Ovary (tissue), 9 donors: ENCODE results near the gene ELAC2. TPM values are rescaled to one million over a fixed set of nuclear protein-coding genes. Genes with fewer than 3 reads are reported as not detected.

Experiments used
- DNase-seq, 5 donors: peaks; one replicate each; pipeline ENCODE4 v3.0.0-alpha.2; 2019 to 2020
- H3K27ac ChIP-seq, 2 donors: fragments of 200-600 bp; one replicate each; pipeline versions ENCODE4 v1.5.1 to v1.8.0; 2019 to 2022
- H3K27me3 ChIP-seq: fragments of 200-600 bp; one replicate; pipeline ENCODE4 v1.8.0; 2022
- H3K36me3 ChIP-seq: fragments of 200-600 bp; sonication (generic); one replicate; pipeline ENCODE4 v1.5.1; 2019
- H3K4me1 ChIP-seq: one replicate; pipeline ENCODE4 v1.8.1; 2013; ENCODE audit warnings: mild to moderate bottlenecking, moderate library complexity; ENCODE audit not compliant: insufficient read depth
- H3K4me3 ChIP-seq: fragments of 200-600 bp; sonication (generic); one replicate; pipeline ENCODE4 v1.5.1; 2017
- H3K9me3 ChIP-seq, 2 donors: fragments of 200-600 bp in 1 of 2; sonication (generic) in 1 of 2; one replicate each; pipeline versions ENCODE4 v1.5.1 to v1.8.1; 2013 to 2019; ENCODE audit warnings: mild to moderate bottlenecking in 1 of 2, moderate library complexity in 1 of 2
- CTCF ChIP-seq, 3 donors: fragments of 450-650 bp in 2 of 3; fragments of 200-600 bp in 1 of 3; IDR thresholded peaks; one replicate each; pipeline versions ENCODE4 v1.5.1 to v1.8.0; 2016 to 2022; ENCODE audit warnings: antibody characterized with exemption in 3 of 3, mild to moderate bottlenecking in 1 of 3
- EP300 ChIP-seq: sonication (generic); formaldehyde crosslinking; IDR thresholded peaks from one replicate; pipeline ENCODE4 v1.6.1; 2017; ENCODE audit warnings: antibody characterized with exemption
- POLR2A ChIP-seq: fragments of 450-650 bp; IDR thresholded peaks from one replicate; pipeline ENCODE4 v1.6.1; 2017; ENCODE audit warnings: antibody characterized with exemption, mild to moderate bottlenecking, moderate library complexity
- WGBS, 3 donors: extraction: QIAGEN DNeasy Blood & Tissue Kit in 1 of 3; methylation state at CpG; one replicate each; pipeline versions ENCODE4 v1.1.5 to v1.1.7; 2013 to 2017; 5-methylcytosine and 5-hydroxymethylcytosine counted together
- intact Hi-C, 4 donors: fragments of 100-400 bp; cut with DNase I; formaldehyde crosslinking; loops; one replicate each; pipeline versions ENCODE4 v1.11.0 to v1.15.1; 2022 to 2023
- polyA plus RNA-seq, 2 donors: library from polyadenylated mRNA; stranded (reverse); fragments of 200-250 nt in 1 of 2; fragments of 350-450 nt in 1 of 2; fragmentation: Illumina TruSeq in 1 of 2; extraction: RNeasy Lipid Tissue Mini Kit (QIAGEN cat#74804) in 1 of 2; gene quantifications; one replicate each; pipeline ENCODE4 v1.2.3, GENCODE V29; 2013 to 2014
- total RNA-seq, 7 donors: library from RNA; depleted of rRNA in 2 of 7; stranded (reverse); fragments of >200 nt in 2 of 7; fragmentation: NEBNext Ultra II Directional in 3 of 7; extraction: Animal tissue kit (Norgen Biotek cat#: 25700) in 3 of 7; gene quantifications; one replicate each; pipeline versions ENCODE4 v1.1.0 to v1.2.4, GENCODE V29; 2016 to 2023
- donor health status: DM: no; HTN: no; CAD: no; lungs with moderate emphysema.
- donor health status: DM: no; HTN: no; CAD: no.
- donor health status: Bipolar disorder and iron deficiency.
- donor health status: DM: yes; HTN: yes; CAD: no.
- donor health status: DM: no; HTN: no; CAD: no.
- donor health status: DM: yes; HTN: yes; CAD: no.

Gene ELAC2
- total and polyA plus RNA-seq, 9 donors: 24.5 to 83.2 (median 38.4) TPM

GRCh38 chr17:12995106-12995895, 22.5 kb downstream of the ELAC2 start:
- DNase-seq: no peak
- no peak for TF ChIP-seq EP300
- TF ChIP-seq CTCF (IDR thresholded peaks at IDR 0.05): no peak
- TF ChIP-seq POLR2A: no peak
- no peak overlapping the region for H3K4me3 ChIP-seq
- no peaks in the 10 kb centered on the region for H3K36me3 ChIP-seq
- intact Hi-C loops: no loop called here
- H3K27ac ChIP-seq: no peak overlapping the region
- no peaks in the 10 kb centered on the region for H3K9me3 ChIP-seq
- H3K4me1 ChIP-seq: no peaks in the 10 kb centered on the region
- no peaks in the 10 kb centered on the region for H3K27me3 ChIP-seq
- 90 to 93% (median 92%) methylated on average over 11 of the region's 11 CpGs for WGBS, 3 donors

GRCh38 chr17:12994341-12995074, 23.3 kb downstream of the ELAC2 start:
- Histone ChIP-seq H3K27ac (no peak overlapping the region), H3K9me3 (no peaks in the 10 kb centered on the region), H3K4me3 (no peak overlapping the region), H3K27me3 (no peaks in the 10 kb centered on the region), H3K4me1 (no peaks in the 10 kb centered on the region), H3K36me3 (no peaks in the 10 kb centered on the region)
- no peak for DNase-seq
- 84 to 89% (median 87%) methylated on average over 19 of the region's 19 CpGs for whole genome bisulfite sequencing, 3 donors
- no peak for TF ChIP-seq EP300
- no peak for TF ChIP-seq CTCF (IDR thresholded peaks at IDR 0.05)
- TF ChIP-seq POLR2A: no peak
- intact Hi-C loops: no loop called here

GRCh38 chr17:12993631-12994030, 24.2 kb downstream of the ELAC2 start:
- no peaks in the 10 kb centered on the region for H3K4me1 ChIP-seq
- no peak for TF ChIP-seq POLR2A
- TF ChIP-seq EP300: no peak
- TF ChIP-seq CTCF (IDR thresholded peaks at IDR 0.05): no peak
- H3K27me3 ChIP-seq: no peaks in the 10 kb centered on the region
- H3K4me3 ChIP-seq: no peak overlapping the region
- intact Hi-C loops: no loop called here
- no peak overlapping the region for H3K27ac ChIP-seq
- DNase-seq: no peak
- WGBS, 3 donors: 87 to 94% (median 89%) methylated on average over 14 of the region's 14 CpGs
- H3K9me3 ChIP-seq: no peaks in the 10 kb centered on the region
- no peaks in the 10 kb centered on the region for H3K36me3 ChIP-seq

- no peak overlapping the region for H3K27ac ChIP-seq
- WGBS, 3 donors: 92 to 94% (median 92%) methylated on average over 14 of the region's 14 CpGs
- TF ChIP-seq POLR2A (no peak), EP300 (no peak), CTCF (IDR thresholded peaks at IDR 0.05) (no peak)
- H3K9me3 ChIP-seq: no peaks in the 10 kb centered on the region
- H3K4me1 ChIP-seq: no peaks in the 10 kb centered on the region
- DNase-seq: no peak
- H3K36me3 ChIP-seq: no peaks in the 10 kb centered on the region
- no peaks in the 10 kb centered on the region for H3K27me3 ChIP-seq
- no peak overlapping the region for H3K4me3 ChIP-seq
- intact Hi-C loops: no loop called here
Measured at GRCh38 chr17:12992676-12993075, 25.2 kb downstream of the ELAC2 start.
